ACHN (cell line): ENCODE results near the gene WWOX.

ENCODE experiments used
- DNase-seq: peaks from one replicate; pipeline ENCODE4 v3.0.0-alpha.2; 2015
- in situ Hi-C: cut with HindIII; loops from 2 replicates; pipeline ENCODE4 v1.10.0; 2017; ENCODE audit warnings: low sequenced_read_pairs, low pct_ligation_motif_present, low pct_unique_long_range_greater_than_20kb

WWOX gene

GRCh38 chr16:78452025-78452555 lies 352.6 kb downstream of the WWOX start:
- DNase-seq: no peak
- in situ Hi-C loops: no loop called here

GRCh38 chr16:78455861-78456260 lies 356.4 kb downstream of the WWOX start:
- DNase-seq: no peak
- in situ Hi-C loops: no loop called here

DNA sequence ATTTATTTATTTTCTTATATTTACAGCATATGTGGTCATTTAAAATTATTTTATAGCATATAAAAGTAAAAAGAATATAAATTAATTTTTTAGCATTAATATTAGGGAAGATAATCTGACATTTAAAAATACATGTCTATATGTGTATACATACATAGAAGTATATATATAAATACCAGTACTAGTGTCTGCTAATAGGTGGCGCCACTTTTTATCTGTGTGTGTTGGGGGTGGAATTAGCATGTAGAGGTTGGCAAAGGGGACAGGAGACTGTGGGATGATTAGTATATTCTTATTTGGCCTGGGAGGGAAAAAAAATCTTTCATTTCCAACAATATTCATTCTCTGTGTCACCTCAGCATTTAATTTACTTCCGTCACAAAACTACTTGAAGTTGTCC lies 359.1 kb downstream of the WWOX start:
- in situ Hi-C loops: no loop called here
- no peak for DNase-seq

GRCh38 chr16:78460428-78460827 lies 361.0 kb downstream of the WWOX start:
- DNase-seq: no peak
- in situ Hi-C loops: no loop called here

- no peak for DNase-seq
- in situ Hi-C loops: no loop called here
Measured at GRCh38 chr16:78461087-78461486, 361.6 kb downstream of the WWOX start.

- in situ Hi-C loops: no loop called here
- no peak for DNase-seq
Measured at GRCh38 chr16:78461496-78462287, 362.2 kb downstream of the WWOX start.

- DNase-seq: no peak
- in situ Hi-C loops: no loop called here
Measured at GRCh38 chr16:78462288-78463208, 363.1 kb downstream of the WWOX start.

- DNase-seq: no peak
- in situ Hi-C loops: no loop called here
Measured at GRCh38 chr16:78463591-78463990, 364.1 kb downstream of the WWOX start.

DNA sequence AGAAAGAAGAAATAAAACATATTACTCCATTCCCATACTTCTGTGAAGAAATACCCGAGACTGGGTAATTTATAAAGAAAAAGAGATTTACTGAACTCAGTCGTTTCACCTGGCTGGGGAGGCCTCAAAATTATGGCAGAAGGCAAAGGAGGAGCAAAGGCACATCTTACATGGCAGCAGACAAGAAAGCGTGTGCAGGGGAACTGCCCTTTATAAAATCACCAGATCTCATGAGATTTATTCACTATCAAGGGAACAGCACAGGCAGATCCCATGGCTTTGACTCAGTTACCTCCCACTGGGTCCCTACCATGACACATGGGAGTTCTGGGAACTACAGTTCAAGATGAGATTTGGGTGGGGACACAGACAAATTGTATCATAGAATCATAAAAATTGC lies 365.4 kb downstream of the WWOX start:
- DNase-seq: no peak
- in situ Hi-C loops: no loop called here

GRCh38 chr16:78465730-78466129 lies 366.3 kb downstream of the WWOX start:
- in situ Hi-C loops: no loop called here

GRCh38 chr16:78469787-78470186 lies 370.3 kb downstream of the WWOX start:
- DNase-seq: no peak
- in situ Hi-C loops: no loop called here

More at GRCh38 chr16:78465730-78466129, 366.3 kb downstream of the WWOX start:
- DNase-seq: no peak

- in situ Hi-C loops: no loop called here
- no peak for DNase-seq
Measured at GRCh38 chr16:78473031-78473699, 373.7 kb downstream of the WWOX start.

GRCh38 chr16:78474762-78475161 lies 375.3 kb downstream of the WWOX start:
- in situ Hi-C loops: no loop called here
- no peak for DNase-seq

DNA sequence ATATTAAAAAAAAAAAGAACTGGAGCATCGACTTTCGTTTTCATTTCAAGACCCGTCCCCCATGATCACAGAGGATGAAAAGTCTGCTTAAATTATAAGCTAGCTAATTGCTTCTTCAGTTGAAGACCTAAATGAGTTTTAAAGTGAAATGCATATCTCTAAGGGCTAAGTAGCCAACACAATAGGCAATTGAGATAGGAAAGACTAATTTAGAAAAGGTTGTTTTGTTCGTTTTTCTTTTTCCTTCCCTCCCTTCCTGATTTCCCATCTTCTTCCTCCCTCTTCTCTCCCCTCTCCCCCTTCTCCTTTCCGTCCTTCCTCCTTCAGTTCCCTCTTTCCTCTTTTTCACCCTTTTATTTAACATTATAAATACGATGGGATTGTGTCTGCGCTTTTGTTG lies 377.2 kb downstream of the WWOX start:
- no peak for DNase-seq
- in situ Hi-C loops: no loop called here

- no peak for DNase-seq
- in situ Hi-C loops: no loop called here
Measured at GRCh38 chr16:78478267-78478861, 378.9 kb downstream of the WWOX start.

- in situ Hi-C loops: no loop called here
- no peak for DNase-seq
Measured at GRCh38 chr16:78479723-78480122, 380.3 kb downstream of the WWOX start.

GRCh38 chr16:78480588-78480987 lies 381.1 kb downstream of the WWOX start:
- DNase-seq: no peak
- in situ Hi-C loops: no loop called here

DNA sequence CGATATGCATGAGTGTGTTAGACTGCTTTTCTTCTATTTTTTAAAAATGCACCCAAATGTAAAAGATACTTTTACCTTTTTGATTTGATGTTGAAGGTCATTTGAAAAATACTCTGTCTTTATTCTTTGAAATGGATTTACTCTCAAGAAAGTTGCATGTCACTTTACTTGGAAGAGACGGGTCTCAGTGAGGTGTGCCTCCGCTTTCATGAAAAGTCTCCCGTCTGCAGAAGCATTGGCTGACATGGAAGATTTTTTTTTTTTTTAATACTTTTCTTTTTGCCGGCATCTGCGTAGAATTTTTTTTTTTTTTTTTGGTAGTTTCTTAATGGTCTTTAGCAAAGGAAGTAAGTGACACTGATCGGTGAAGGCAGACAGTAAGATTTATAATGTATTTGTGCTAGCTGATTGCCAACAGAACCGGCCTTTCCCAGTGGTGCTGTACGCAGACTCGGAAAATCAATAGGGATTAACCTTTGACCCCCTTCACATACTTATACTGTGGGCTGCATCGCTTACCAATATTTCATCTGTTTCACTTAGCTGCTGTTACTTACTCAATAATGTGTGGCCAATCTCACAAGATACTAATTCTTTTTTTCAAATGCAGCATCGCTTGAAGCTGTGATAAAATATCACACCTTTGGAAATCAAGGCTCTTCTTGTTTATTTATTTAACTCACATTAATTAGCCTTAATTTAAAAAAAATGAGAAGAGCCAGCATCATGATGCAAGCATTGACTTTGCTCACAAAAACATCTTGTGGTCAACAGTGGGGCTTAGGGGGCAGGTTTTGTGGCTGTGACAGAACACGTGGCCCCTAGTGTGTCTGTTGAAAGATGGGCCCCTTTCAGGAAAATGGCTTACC lies 383.9 kb downstream of the WWOX start:
- in situ Hi-C loops: no loop called here
- no peak for DNase-seq
